Stimulated activated CD4-positive, alpha-beta T cell treated with anti-CD3 and anti-CD28 coated beads, Interleukin-1b, Interleukin-23, amount 100 ng/mL, for 24 hours (primary cell): ENCODE results near the gene AXIN1.
A peak's percentile ranks its signal among the peaks of the same experiment; 100 is the strongest.
"Not testable (repeated sequence)": the region's sequence is repeated elsewhere in the genome, so short reads cannot be mapped to it uniquely, and the experiment has no call there.

Experiments used
- DNase-seq, 4 experiments: peaks; one replicate each; pipeline ENCODE4 v3.0.0-alpha.2; 2020; ENCODE audit warnings: low read depth in 4 of 4, low spot score in 1 of 4

Gene AXIN1

DNA sequence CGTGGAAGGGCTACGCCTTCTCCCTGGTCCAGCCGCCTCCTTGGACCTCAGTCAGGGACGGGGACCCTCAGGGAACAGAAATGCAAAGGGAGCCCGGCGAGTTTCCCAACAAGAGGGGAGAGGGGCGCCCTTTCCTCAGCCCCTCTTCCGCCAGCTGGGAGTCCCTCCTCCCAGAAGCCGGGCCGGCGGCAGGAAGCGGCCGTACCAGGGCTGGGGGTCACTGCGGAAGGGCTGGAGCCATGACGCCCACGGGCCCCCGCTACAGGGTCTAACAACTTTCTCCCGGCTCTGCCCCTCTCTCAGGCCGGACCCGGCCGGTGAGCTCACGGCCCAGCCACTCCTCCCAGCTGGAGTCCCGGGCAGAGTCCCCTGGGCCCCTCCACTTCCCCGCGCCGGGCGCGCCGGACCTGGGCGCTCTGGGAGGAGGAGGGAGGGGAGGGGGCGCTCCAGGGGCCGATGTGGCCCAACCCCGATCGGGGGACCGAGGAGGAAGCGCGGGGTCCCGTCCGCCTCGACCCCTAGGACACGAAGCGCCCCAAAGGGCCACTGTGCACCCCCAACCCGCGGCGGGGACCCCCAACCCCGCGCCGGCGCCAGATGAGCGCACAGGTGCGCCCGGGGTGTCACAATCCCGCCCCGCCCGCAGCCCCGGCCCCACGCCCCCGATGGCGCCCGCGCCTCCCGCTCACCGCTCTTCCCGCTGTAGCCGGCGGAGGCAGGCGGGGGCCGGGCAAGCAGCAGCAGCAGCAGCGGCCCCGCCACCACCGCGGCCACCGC, 28.7 kb upstream of the AXIN1 start:
- no peak for DNase-seq

DNA sequence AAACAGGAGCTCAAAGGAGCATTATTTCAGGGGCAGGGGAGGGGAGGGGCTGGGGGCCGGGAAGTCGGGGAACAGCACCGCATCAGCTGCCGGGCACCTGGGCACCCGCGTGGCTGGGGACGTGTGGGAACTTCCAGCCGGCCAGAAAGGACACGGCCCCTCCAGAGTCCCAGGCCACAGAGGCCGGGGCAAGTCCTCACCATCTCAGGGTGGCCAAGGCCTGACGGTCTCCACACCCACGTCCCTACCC, 28.2 kb upstream of the AXIN1 start:
- no peak for DNase-seq

DNA sequence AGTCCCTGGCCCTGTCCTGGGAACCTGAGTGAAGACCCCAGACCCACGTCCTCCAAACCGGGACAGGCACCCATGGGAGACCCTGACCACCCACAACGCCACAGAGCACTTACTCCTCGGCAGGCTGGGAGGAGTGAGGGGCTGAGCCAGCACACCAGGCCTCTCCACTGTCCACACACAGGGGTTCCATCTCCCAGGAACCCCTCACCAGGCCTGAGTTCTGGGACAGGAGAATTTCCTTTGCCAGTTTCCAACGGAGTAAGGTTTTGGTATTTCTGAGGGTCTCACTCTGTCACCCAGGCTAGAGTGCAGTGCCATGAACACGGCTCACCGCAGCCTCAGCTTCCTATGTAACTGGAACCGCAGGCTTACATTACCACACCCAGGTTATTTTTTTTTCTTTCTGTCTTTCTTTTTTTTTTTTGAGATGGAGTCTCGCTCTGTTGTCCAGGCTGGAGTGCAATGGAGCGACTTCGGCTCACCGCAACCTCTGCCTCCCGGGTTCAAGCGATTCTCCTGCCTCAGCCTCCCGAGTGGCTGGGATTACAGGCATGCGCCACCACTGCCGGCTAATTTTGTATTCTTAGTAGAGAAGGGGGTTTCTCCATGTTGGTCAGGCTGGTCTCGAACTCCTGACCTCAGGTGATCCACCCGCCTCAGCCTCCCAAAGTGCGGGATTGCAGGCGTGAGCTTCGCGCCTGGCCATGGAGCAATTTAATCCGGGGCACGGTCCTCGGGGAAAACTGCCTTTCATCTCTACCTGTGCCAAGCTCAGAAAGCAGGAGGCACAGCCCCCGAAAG, 27.6 kb upstream of the AXIN1 start:
- no peak for DNase-seq

DNA sequence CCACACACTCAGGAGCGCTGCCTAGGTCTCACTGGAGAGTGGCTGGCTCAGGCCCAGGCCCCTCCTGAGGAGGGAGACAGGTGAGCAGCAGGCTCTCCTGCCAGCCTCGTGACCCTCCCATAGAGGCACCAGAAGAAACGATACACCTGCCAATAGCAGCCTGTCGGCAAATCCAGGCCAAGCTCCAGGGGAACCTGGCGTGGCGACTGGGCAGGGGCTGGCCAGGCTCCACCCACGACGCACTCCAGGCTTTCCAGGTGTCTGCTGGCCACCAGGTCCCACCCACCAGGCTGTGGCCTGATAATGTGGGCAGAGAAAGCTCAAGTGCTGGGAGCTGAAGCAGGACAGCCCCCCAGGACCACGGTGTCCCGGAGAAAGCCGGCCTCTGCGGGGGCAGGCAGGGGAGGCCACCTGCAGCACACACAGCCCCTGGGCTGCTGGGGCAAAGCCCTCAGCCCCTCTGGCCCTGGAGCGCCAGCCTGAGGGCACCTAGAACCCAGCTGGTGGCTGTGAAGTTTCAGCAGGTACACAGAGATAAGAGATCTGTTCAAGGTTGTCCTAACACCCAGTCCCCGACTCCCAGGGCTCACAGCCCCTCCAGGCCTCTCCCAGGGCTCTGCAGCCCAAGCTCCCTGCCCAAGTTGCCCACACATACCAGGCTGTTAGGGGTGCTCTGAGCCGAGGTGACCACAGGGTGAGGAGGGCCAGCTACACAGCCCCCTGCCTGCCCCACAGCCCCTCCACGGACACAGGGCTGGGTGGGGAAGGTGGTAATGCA, 26.8 kb upstream of the AXIN1 start:
- DNase-seq = no peak

DNA sequence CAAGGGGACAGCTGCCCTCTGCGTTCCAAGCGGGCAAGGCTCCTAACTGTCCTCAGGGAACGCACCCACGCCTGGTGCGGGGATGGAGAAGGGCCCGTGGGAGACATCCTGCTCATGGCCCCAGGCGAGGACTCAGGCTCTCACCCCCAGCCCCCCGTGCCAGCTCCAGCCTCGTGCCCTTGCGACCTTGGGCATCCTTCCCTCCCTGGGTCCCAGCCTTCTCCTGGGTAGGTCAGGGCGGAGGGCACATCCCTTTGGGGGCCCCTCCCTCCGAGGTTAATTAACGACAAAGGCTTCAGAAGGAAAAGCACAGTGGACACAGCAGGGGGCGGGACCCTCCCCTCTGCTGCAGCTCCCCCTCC, 26.3 kb upstream of the AXIN1 start:
- DNase-seq = no peak

DNA sequence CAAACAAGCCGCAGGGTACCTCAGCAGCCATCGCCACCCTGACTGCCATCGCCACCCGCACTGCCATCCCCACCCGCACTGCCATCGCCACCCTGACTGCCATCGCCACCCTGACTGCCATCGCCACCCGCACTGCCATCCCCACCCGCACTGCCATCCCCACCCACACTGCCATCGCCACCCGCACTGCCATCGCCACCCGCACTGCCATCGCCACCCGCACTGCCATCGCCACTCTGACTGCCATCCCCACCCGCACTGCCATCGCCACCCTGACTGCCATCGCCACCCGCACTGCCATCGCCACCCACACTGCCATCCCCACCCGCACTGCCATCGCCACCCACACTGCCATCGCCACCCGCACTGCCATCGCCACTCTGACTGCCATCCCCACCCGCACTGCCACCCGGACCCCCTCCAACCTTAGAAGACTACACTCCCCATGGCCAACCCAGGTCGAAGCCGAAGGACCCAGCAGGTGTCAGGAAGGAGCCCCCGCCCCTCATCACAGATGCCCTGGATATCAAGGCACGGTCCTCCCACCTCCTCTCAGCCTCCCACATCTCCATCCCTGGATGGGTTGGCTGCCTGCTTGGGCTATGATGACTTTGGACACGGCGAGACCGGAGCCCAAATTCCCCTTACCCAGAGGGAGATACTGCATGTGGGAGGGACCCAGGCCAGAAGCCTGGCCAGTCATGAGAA, 25.7 kb upstream of the AXIN1 start:
- not testable (repeated sequence) for DNase-seq

DNA sequence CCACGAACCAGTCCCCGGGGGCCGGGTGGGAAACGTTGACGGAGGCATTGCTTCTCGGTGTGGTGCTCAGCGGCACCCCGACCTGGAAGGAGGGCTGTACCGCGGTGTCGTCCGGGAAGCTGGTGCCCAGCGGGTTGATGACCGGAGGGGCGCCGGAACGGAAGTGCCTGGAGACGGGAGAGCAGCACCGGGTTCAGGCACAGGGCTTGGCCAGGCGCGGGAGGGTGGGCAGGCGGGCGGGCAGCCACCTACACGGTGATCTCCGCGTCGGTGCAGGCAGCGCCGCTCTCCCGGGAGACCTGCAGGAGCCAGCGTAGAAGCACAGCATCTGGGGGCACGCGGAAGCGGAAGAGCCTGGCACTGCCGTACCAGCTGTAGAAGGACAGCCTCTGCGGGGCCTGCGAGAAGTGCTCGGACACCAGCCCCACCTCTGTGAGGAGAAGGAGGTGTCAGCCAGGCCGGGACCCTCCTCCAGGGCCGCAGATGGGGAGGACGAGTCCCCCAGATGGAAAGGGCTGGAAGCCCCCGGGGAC, 25.0 kb upstream of the AXIN1 start:
- no peak for DNase-seq

DNA sequence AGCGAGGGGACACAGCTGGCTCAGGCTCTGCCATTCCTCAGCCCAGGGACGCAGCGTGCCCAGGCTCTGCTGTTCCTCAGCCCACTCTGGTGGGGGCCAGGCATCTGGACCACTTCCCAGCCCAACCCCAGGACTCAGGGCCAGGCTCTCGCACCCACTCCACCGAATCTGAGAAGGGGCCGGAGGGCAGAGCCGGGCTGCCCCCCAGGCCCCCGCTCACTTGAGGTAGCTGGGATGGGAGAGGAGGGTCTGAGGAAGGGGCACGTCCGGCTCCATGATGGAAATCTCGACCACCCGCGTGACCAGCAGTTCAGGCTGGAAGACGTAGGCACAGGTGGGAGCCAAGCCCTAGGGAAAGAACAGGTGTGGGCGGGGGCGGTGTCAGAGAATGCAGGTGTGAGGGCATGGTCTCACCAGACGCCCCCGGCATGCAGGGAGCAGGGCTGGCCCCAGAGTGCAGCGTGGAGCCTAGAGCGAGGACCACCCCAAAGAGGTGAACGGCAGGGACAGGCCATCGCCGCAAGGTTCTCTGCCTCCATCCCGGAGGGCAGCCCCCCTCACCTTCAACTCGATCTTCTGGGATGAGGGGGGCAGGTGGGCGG, 24.4 kb upstream of the AXIN1 start:
- DNase-seq = no peak

DNA sequence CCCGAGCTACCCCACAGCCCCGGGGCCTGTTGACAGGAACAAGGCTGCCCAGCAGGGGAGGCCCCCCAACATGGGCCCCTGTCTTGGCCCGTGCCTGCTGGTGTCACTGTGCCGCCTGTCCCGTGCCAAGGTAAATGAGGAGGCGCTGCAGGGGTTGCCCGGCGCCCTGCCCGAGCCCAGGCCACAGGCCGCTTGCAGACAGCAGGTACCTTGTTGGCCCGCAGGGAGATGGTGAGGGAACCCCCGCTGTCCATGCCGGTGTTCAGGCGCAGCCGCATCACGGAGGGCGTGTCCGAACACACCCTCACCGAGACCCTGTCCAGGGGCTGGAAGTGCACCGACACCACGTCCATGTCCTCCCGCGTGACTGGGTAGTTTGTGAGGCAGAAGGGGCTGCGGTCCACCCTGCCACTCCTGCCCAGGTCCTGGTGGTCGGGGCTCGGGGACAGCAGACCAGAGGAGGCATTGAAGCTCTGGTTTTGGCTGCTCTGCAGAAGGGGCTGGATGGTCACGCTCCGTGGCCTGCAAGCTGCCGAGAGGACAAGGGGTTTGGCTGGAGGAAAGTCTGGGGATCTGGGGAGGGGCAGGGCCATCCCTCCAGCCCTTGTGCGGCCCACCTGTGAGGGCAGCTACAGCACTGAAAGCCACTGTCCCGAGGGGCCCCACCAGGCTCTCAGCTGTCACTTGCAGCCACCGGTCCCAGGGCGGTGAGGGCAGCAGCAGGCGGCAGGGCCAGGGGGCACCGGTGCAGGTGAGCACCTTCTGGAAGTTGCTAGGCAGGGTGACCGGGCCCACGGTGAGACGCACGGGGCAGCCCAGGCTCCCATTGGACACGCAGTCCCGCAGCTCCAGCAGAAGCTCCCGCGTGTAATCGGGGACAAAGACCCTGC, 23.6 kb upstream of the AXIN1 start:
- no peak for DNase-seq

DNA sequence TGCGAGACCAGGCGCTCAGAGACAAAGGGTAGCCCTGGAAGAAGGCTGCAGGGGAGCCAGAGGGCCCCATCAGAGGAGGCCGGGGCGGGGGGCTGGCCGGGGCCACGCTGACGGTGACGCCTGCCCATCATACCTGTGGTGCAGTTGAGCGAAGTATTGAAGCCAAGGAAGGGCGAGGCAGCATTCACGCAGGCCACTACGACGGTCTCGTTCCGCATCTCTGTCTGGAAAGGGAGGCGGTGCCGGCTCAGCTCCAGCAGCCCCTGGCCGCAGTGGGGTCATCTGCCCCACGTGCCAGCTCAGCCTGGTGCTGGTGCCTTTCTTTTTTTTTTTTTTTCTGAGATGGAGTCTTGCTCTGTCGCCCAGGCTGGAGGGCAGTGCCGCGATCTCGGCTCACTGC, 22.7 kb upstream of the AXIN1 start:
- no peak for DNase-seq

DNA sequence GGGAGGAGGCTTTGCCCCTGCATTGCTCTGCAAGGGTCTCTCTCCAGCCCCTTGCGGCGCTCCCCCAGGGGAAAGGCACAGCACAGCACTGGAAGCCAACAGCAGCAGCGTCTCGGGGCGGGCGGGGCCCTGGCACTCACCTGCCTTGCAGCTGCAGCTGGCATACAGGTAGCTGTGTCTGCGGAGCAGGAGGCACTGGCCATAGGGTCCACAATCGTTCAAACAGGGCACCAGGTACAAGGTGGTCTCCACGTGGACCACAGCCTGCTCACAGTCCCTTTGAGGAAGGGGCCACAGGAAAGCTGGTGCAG, 22.0 kb upstream of the AXIN1 start:
- DNase-seq = no peak

DNA sequence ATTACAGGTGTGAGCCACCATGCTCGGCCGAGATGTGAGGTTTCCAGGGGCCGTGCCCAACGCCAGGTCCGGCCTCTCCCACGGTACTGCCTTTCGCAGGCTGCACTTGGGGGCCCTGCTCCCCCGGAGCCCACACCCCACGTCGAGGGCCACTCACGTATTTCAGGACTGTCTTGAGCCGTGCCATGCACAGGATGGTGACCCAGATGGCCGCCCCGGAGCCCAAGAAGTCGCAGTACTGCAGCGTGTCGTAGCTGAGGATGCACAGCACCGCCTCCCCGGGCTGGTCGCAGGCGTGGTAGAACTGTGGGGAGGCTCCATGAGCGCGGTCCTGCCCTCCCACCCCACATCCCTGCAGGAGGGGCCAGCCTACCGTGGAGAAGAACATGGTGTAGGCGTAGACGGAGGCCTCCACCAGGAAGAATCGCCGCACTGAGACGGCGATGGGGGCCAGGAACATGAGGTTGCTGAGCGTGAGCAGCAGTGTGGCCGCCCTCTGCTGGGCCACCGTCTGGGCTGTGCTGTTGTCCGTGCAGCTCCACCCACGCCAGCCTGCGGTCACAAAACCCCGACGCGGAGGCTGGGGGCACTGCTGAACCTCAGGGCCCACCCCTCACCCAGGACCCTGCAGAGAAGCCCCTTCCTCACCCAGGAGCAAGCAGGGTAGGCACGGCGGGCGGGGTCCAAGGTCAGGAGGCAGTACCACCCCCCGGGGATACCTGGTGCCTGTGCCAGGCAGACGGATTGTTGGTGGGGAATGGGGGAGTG, 21.5 kb upstream of the AXIN1 start:
- no peak for DNase-seq

DNA sequence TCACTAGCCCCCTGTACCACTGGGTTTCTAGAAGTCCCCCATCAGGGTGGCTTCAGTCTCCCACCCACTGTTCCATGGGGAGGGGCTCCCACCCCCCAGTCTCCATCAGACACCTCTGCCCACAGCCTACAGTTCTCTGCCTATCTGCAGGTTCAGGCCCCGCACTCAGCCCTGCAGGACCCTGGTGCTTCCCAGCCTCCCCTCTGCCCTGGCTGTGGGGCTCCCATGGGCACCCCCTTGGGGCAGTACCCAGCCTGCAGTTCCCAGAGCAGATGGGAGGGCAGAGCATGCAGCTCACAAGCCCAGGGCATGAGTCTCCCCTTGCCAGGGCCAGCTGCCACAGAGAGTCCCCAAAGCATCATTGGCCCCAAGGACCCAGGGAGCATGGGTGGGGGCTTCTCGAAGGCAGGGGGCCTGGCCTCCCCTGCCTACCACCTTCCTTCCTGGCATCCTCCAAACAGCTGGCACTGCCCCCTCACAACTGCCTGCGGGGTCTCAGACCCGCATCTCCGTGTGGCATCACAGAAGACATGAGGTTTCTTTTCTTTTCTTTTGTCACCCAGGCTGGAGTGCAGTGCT, 20.6 kb upstream of the AXIN1 start:
- DNase-seq = no peak

DNA sequence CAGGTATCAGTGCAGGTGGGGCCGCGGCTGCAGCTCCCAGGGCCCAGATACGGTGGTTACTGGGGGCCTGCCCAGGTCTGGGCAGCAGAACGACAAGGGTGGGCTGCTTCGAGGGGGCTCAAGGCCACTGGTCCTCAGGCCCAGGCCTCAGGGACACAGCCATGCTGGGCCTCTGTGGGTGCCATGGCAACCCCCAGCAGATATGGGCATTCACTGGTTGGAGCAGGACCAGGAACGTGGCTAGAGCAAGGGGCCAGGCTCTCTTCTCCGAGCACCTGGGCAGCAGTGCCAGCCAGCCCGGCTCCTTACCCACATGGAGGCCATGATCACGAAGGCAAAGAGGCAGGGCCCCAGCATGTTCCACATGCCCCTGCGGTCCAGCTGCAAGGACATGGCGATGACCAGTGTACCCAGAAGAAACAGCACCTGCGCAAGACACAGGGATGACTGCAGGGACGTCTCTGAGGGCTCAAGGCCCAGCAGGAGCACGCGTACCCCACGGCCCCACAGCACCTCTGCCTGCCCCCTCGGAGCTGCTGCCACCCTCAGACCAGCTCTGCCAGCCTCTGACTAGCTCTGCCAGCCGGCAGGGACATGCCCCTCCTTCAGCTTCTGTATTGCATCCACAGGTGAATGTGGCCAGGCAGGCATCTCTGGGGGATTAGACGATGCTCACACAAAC, 19.9 kb upstream of the AXIN1 start:
- no peak for DNase-seq

DNA sequence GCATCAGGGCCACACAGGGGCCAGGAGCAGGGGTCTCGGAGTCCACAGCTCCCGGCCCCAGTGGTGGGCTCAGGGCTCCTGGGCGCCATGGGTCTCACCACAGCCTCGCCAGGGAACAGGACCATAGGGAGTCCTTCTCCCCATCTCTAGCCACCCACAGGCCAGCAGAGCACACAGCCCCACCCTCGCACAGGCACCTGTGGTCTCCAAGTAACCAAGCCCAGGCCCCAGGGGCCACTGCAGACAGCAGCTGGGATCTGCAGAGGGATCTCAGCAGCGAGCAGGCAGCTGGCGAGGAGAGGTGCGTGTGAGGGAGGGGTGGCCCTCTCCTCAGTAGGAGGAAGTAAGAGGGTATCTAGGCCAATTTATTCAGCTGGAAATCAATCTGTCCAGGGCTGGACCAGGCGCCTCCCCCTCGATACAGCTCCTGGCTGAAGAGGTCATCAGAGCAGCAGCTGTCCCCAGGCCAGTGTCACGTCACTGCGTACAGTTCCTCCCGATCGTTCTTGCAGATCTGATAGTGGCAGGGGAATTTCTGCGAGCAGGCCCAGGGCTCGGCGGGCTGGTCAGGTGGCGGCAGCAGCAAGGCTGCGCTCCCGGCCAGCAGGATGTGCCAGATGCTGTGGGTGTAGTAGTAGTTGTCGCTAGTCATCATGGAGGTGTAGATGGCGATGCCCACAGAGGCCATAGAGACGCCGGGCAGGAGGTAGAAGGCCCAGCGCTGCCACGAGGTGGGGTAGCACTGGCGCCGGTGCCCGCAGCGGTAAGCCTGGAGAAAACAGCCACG, 19.2 kb upstream of the AXIN1 start:
- DNase-seq = no peak

DNA sequence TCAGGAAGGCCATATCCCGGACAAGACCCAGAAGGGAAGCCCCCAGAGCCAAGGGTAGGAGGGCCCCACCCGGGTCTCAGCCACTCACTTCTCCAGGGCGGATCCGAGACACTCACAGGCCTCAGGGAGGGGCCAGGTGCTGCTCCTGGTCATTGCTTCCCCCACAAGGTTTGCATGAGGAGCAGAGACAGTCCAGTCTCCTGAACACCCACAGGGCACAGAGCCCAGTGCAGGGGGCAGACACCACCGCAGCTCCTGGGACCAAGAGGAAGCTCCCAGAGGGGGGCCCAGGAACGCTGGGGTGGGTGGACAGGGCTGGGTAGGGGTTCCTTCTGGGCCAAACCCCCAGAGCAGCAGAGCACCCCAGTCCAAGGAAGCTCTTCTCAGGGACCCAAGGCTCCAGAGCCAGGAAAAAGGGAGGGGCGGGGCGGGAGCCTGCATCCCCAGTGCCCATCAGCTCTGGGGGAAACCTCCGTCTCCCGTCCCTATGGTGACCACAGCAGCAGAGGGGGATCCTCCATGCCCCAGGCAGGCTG, 18.5 kb upstream of the AXIN1 start:
- DNase-seq = no peak

DNA sequence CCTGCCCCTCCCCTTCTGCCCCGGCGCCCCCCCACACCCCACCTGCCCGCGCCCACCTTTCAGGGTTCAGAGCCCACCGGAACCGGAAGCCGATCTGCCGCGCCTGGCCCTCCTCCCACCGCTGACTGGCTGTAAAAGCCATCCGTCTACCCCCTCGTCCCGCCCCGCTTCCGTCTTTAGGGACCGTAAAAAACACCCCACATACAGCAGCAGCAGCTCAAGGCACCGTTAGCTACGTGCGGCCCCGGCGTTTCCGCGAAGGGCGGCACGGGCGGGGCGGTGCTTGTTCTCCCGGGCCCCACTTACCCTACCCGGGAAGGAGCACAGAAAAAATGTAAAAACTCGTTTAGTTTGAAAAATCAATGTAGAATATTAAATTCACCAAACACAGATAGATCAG, 17.9 kb upstream of the AXIN1 start, which contains the start of gene MRPL28:
Gene MRPL28 (minus strand): TSS at position 96 of the 400 bp plus-strand sequence. CDS start 320 bp downstream, outside the sequence.
- DNase-seq = peak; percentile 77 to 94 (median 90)
